LNCAP (cell line): Measurements from ENCODE around the gene ZBTB32.

ENCODE experiments used
- TF ChIP-seq, protein P1 (sequence below): fragments of 450-650 bp; IDR thresholded peaks from 2 replicates; pipeline ENCODE4 v1.5.1; 2017; ENCODE audit warnings: mild to moderate bottlenecking

ZBTB32 gene

DNA sequence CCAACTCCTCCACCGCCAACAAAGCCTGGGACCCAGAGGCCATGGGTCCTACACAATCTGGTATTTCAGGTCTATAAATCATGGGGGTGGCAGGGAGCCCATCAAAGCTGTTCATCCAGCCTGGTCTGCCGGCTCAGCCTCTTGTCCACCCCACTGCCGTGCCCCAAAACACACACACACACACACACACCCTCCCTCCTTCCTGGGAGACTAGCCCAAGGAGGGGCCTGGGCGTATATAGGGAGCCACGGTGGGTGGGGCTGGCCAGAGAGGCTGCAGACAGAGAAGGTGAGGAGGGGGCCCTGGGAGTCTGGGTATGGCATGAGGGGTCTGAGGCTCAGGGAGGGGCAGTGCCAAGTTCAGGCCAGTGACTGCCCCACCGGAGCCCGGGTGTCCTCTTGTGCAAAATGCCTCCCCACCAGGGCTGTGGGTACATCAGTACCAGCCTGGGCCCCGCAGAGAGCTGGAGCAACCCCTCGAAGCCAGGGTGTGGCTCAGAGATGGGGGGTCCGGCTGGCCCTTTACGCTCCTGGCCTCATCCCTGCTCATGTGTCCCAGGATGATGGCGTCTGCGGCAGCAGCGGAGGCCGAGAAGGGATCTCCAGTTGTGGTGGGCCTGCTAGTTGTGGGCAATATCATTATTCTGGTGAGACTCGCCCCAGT is 38.0 kb upstream of the ZBTB32 start, which contains the start of gene UPK1A:
Gene UPK1A (plus strand): TSS at position 267 of the 663 bp plus-strand sequence. CDS start 296 bp downstream, at position 563.
- TF ChIP-seq, protein P1, sequence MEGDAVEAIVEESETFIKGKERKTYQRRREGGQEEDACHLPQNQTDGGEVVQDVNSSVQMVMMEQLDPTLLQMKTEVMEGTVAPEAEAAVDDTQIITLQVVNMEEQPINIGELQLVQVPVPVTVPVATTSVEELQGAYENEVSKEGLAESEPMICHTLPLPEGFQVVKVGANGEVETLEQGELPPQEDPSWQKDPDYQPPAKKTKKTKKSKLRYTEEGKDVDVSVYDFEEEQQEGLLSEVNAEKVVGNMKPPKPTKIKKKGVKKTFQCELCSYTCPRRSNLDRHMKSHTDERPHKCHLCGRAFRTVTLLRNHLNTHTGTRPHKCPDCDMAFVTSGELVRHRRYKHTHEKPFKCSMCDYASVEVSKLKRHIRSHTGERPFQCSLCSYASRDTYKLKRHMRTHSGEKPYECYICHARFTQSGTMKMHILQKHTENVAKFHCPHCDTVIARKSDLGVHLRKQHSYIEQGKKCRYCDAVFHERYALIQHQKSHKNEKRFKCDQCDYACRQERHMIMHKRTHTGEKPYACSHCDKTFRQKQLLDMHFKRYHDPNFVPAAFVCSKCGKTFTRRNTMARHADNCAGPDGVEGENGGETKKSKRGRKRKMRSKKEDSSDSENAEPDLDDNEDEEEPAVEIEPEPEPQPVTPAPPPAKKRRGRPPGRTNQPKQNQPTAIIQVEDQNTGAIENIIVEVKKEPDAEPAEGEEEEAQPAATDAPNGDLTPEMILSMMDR = no peak

DNA sequence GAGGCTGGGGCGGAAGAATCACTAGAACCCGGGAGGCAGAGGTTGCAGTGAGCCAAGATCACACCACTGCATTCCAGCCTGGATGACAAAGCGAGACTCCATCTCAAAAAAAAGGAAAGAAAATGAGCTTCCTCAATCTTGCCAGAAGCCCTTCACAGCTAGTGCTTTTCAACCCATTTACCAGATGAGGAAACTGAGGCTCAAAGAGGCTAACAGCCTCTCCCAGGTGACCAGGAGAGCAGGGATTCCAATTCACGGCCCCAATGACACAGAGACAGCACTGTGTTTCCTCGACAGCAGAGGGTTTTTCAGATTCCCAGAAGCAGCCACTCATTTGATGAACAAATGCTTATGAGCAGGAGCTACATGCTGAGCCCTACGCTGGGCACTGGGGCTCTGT is 34.8 kb upstream of the ZBTB32 start:
- TF ChIP-seq, protein P1 = no peak

DNA sequence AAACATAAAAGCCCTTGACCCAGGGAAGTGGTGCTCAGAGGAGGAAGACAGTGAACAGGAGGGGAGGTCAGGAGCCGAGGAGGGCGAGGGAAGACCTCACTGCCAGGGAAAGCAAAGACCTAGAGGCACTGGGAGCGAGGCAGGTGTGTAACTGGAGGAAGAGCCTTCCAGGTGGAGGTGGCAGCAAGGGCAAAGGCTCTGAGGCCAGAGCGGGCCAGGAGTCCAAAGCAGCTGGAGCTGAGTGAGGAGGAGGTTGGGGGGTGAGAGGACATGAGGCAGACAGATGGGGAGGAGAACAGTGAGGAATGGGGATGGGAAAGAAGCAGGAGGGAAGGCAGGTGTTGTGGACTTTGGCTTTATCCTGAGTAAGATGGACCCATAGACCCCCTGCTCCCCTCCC is 34.4 kb upstream of the ZBTB32 start:
- TF ChIP-seq, protein P1 = no peak

DNA sequence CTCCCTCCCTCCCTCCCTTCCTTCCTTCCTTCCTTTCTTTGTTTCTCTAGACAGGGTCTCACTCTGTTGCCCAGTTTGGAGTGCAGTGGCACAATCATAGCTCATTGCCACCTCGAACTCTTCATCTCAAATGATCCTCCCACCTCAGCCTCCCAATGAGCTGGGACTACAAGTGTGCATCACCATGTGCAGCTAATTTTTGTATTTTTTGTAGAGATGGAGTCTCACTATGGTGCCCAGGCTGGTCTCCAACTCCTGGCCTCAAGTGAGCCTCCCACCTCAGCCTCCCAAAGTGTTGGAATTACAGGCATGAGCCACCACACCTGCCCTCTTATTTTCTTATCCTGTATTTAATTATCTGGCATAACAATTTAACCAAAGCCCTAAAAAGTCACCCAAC is 33.7 kb upstream of the ZBTB32 start:
- TF ChIP-seq, protein P1 = no peak

DNA sequence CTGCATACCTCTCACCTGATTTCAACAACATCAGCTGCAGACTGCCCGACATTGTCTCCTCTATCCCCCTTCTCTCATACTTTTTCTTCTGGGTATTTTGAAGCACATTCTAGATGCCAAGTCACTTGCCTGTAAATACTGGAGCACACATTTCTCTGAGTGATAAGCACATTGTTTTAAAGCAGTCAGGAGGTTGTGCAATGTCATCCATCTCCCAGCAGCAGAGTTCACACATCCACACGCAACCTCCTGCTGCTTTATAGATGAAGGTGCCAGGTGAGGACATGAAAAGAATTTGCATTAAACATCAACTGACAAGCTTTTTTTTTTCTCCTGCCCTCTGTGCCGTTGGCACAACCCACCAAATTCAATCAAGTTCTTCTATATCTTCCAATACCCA is 32.5 kb upstream of the ZBTB32 start:
- TF ChIP-seq, protein P1 = no peak

DNA sequence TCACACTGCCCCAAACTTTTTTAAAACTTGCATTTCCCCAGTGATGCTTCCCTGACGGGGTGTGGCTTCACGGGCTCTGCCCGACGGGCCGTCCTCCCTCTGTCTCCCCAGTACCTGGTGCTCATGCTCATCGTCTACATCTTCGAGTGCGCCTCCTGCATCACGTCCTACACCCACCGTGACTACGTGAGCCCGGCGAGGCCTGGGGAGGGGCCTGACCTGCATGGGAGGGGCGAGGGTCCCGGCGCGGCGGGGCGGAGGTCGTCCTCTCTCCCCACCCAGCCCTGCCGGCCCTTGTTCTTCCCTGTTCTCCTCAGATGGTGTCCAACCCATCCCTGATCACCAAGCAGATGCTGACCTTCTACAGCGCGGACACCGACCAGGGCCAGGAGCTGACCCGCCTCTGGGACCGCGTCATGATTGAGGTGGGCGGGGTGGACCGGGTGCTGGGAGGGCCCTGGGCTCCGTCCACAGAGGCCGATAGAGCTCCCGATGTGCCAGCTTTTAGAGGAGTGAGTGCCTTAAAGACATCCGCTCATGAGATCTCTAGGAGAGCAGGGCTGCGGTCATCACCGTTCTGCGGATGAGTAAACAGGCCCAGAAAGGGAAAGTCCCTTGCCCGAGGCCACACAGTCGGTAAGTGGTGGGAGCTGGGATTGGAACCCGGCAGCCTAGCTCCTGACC is 31.1 kb upstream of the ZBTB32 start:
- TF ChIP-seq, protein P1 = no peak

DNA sequence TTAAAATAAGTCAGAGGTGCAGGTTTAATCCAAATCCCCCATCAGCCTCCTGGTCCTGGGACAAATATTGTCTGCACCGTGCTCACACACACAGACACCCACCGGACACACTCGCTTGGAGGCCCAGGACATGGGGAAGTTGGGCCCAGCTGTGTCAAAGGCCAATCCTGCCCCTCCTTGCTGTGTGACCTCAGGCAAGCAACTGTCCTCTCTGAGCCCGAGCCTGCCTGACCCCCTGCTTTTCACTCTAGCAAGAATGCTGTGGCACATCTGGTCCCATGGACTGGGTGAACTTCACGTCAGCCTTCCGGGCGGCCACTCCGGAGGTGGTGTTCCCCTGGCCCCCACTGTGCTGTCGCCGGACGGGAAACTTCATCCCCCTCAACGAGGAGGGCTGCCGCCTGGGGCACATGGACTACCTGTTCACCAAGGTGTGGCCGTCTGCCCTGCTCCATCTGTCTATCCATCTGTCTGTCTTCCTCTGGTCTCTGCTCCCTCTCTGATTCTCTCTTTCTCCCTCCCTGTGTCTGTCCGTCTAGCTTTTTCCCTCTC is 28.7 kb upstream of the ZBTB32 start:
- TF ChIP-seq, protein P1 = no peak
